Measurements from ENCODE around the gene ANKDD1B.

ANKDD1B gene

DNA sequence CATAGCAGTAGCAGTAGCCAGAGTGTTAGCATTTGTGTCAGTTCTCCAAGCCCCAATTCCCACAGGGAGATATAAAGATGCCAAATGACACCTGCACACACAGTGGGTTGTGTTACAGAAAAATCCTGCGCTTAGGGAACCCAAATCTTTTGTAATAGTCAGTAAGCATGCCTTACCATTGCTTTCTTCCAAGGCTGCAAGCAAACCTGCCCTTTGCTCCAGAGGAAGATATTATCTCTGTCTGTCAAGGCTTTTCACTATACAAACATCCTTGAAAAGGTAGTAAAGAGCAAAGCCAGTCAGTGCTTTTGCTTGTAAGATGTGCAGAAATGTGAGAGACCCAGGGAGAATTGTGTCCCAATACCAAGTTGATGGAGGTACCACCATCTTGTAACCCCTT is 2.9 kb downstream of the ANKDD1B start:
- DNase-seq (ENCODE audit: extremely low spot score, insufficient read length, low read depth) (no peak), FAIRE-seq (no peak)

GRCh38 chr5:75616371-75616881 is 5.2 kb downstream of the ANKDD1B start:
- FAIRE-seq (no peak), DNase-seq (ENCODE audit: extremely low spot score, insufficient read length, low read depth) (no peak)

- no peak for FAIRE-seq
- DNase-seq (ENCODE audit: extremely low spot score, insufficient read length, low read depth), result no peak
These were observed 5.8 kb downstream of the ANKDD1B start for GRCh38 chr5:75616971-75617621.

- FAIRE-seq (no peak), DNase-seq (ENCODE audit: extremely low spot score, insufficient read length, low read depth) (no peak)
These were observed 6.6 kb downstream of the ANKDD1B start for GRCh38 chr5:75617736-75618352.

DNA sequence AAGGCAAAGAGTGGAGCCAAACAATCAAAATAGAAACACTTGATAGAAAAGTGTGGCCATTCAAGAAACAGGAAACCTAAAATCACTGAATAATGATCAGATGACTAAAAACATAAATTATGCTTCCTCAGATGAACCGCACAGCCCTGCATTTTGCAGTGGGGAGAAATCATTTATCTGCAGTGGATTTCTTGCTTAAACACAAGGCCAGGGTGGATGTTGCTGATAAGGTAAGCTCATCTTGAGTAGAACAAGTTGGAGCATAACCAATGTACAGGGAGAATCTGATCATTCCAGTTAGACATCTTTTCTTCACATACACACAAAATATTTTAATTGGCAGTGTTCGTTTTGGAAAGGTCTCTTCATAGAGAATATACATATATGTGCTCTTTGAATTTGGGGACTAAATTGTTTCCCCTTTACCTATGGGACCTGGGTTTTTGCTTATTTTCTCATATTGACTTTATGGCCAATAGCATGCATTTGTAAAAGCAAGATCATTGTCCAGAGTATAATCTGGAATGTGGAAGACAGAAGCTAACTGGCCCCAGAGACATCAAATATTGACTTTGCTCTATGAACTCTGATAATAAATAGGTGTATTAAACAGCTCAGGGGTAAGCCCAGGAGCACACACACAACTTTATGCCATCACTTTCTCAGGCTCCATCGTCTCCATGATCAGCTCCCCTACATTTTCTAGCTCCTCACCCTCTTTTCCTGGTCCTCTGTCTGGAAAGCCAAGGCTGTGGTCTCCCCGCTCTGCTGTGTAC is 9.1 kb downstream of the ANKDD1B start:
- DNase-seq (ENCODE audit: extremely low spot score, insufficient read length, low read depth), result no peak
- FAIRE-seq, result no peak

GRCh38 chr5:75622564-75622963 is 11.3 kb downstream of the ANKDD1B start:
- FAIRE-seq (no peak), DNase-seq (ENCODE audit: extremely low spot score, insufficient read length, low read depth) (no peak)

DNA sequence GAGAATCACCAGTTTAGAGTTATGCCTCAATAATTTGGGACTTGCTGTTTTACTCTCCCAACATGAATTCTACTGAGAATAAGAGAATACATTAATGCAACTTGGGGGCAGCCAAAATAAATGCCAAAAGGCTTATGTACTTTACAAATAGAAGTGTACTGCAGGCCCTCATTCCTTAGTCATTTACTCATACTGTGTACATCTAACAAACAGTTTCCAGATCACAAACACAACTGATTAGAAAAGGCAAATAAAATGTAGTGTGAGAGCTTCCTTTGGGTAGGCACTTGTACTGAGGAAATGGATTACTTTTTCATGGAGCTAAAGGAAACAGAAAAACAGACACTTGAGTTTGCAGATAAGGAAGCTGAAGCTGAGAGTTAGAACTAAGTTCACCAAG is 12.6 kb downstream of the ANKDD1B start:
- no peak for FAIRE-seq
- DNase-seq (ENCODE audit: extremely low spot score, insufficient read length, low read depth), result no peak

DNA sequence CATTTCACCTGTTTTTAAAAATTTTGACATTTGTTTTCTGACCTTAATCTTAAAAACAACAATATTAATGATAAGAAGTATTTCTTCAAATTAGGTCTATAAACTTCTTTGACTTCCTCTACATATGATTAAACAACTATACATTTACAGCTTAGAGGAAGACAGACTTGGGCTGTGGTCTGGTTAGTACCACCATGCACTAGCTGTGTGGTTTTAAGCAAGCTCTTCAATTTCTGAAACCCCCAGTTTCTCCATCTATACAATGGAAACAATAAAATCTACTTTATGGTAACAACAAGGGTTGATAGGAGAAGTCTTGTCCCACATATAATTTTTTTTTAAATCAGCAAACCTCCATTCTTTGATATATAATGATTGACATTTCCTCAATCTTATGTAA is 15.7 kb downstream of the ANKDD1B start:
- DNase-seq (ENCODE audit: extremely low spot score, insufficient read length, low read depth) (no peak), FAIRE-seq (no peak)

GRCh38 chr5:75627801-75628200 is 16.5 kb downstream of the ANKDD1B start:
- no peak for DNase-seq (ENCODE audit: extremely low spot score, insufficient read length, low read depth)

DNA sequence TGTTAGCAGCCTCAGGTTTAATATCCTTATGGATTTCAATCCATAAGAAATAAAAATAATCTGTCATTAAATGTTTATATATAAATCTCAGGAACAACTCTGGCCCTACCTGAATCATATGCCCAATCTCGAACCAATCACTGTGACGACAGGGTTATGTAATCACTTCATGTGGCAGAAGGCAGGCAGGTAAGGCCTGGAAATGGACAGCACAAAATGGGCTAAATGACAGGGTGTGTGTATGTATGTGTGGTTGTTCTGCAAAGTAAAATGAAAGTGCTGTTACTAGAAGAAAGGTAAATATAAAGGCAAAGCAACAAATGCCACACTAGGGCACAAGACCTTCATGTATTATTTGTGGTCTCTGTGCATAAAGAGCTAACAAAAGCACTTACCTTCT is 19.6 kb downstream of the ANKDD1B start:
- DNase-seq (ENCODE audit: extremely low spot score, insufficient read length, low read depth) (no peak), FAIRE-seq (no peak)

More at GRCh38 chr5:75627801-75628200, 16.5 kb downstream of the ANKDD1B start:
- FAIRE-seq, result no peak

- FAIRE-seq (no peak), DNase-seq (ENCODE audit: extremely low spot score, insufficient read length, low read depth) (no peak)
These were observed 21.1 kb downstream of the ANKDD1B start for GRCh38 chr5:75632321-75632720.

DNA sequence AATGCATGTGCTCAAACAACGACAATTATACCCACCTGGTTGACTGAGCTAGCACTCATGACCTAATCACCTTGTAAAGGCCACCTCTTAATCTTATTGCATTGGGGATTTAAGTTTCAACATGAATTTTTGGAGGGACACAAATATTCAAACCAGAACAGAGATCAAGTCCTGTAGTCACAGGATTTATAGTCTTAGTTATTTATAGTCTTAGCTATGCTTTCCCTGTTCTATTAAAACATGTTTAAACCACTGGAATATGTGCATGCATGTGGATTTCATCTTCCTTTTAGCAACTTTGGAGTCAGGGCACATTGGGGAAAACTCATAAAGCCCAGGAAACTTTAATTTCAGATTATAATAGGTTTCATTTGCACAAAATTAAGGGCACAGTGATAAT is 26.7 kb downstream of the ANKDD1B start:
- no peak for DNase-seq (ENCODE audit: extremely low spot score, insufficient read length, low read depth)
- FAIRE-seq, result no peak

DNA sequence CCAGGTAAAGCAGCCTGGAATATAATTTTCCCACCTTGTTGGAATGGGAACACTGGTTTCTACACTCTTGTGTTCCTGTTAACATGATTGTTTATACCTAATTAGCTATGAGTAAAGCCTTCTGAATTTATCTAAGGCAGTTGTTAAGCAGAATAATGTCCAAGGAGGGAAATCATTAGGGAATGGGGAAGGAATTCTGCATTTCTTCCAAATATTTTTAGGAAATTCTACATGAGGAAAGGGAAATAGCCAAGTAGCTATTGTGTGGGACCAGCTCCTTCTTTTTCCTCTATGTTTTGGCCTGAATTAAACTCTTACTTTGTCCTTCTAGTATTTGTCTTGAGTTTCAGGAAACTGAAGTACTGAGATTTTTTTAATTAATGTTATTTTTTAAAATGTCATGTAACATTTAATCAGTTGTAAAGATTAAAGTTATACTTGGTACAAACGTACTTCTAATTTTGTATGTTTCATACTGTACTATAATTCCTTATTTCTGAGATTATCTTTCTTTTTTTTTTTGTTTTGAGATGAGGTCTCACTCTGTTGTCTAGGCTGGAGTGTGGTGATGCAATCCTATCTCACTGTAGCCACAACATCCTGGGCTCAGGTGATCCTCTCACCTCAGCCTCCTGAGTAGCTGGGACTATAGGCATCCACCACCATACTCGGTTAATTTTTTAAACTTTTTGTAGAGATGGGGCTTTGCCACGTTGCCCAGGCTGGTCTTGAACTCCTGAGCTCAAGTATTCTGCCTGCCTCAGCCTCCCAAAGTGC is 28.5 kb downstream of the ANKDD1B start:
- FAIRE-seq (no peak), DNase-seq (ENCODE audit: extremely low spot score, insufficient read length, low read depth) (no peak)

DNA sequence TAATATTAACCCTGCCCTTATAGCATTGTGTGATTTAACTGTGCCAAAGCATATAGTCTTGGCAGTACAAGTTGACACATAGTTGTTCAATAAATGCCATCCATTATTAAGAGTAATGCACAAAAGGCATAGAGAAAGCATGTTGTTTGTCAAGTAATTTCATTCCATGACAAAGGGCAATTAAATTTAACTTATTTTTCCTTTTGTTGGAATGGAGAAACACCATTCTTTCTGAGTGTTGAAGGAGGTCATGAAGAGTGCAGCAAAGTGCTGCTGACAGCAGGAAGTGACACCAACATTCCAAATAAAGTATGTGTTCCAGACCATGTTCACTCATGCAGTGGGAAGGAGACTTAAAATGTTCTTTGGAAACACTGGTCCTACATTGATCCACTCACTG is 29.1 kb downstream of the ANKDD1B start:
- DNase-seq (ENCODE audit: extremely low spot score, insufficient read length, low read depth) (no peak), FAIRE-seq (no peak)

DNA sequence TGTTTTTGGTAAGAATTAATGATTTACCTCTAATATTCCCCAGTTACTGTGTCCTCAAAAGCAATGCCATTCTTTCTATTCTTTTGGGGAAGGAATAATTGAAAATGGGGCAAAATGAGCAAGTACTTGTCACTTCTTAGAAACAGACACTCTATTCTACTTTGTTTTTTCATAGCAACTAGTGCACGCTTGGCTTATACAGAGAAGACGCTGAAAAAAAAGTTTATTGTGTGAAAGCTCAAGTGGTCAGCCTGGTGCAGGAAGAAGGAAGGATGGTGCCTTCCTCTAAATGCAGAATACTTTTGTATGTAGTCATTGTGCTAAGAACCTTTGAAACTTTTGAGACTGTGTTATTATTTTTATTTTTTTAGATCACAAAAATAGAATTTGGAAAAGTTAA is 29.6 kb downstream of the ANKDD1B start:
- FAIRE-seq (no peak), DNase-seq (ENCODE audit: extremely low spot score, insufficient read length, low read depth) (no peak)

GRCh38 chr5:75648712-75649111 is 37.5 kb downstream of the ANKDD1B start:
- DNase-seq (ENCODE audit: extremely low spot score, insufficient read length, low read depth) (no peak), FAIRE-seq (no peak)

DNA sequence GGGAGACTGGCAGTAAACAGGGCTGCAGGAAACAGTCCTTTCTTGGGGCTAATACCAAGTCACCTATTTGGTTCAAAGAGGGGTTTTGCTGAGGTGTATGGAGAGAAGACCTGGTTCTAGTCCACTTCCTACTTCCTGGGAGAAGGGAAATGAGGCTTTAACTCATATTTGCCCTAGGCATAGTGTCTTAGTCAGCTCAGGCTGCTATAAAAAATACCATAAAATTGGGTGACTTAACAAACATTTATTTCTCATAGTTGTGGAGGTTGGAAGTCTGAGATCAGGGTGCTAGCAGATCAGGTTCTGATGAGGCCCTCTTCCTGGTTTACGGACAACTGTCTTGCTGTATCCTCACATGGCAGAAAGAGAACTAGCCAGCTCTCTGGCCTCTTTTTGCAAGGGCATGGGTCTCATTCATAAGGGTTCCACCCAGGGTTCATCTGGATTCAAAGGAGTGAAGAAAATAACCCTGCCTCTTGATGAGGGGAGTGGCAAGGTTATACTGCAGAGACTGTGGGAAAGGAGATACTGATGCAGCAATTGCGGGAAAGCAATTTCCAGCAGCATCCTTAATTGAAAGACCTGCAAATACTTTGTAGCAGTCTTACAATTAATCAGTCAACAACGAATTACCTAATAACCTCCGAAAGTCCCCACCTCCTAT is 40.5 kb downstream of the ANKDD1B start:
- no peak for DNase-seq (ENCODE audit: extremely low spot score, insufficient read length, low read depth)
- no peak for FAIRE-seq

- no peak for FAIRE-seq
- no peak for DNase-seq (ENCODE audit: extremely low spot score, insufficient read length, low read depth)
These were observed 42.3 kb downstream of the ANKDD1B start for GRCh38 chr5:75653521-75653920.

GRCh38 chr5:75654693-75655295 is 43.5 kb downstream of the ANKDD1B start:
- DNase-seq (ENCODE audit: extremely low spot score, insufficient read length, low read depth) (no peak), FAIRE-seq (no peak)
